CD4-positive, alpha-beta T cell (primary cell): Measurements from ENCODE around the gene ATP5F1B. TPM values are rescaled to one million over a fixed set of nuclear protein-coding genes. Genes with fewer than 3 reads are reported as not detected.

Source experiments
- ATAC-seq: fragments of 200-7000 bp; cut with Tn5 transposase; one replicate; pipeline ENCODE4 v1.10.0; 2022; ENCODE audit warnings: mild to moderate bottlenecking; ENCODE audit not compliant: poor library complexity
- CTCF ChIA-PET: fragments of 350-600 bp; sonication (Branson Sonifier 250); formaldehyde crosslinking; loops from one replicate; lab custom pipeline; 2021; ENCODE audit warnings: antibody characterized with exemption, inconsistent platforms; lab: Charles Lee
- POLR2A ChIA-PET: fragments of 350-600 bp; sonication (Branson Sonifier 250); formaldehyde crosslinking; loops from one replicate; lab custom pipeline; 2021; ENCODE audit warnings: antibody characterized with exemption, inconsistent platforms; lab: Charles Lee
- DNase-seq, 14 experiments: peaks; one replicate each; pipeline ENCODE4 v3.0.0-alpha.2; 2013 to 2020; ENCODE audit warnings: mixed read lengths in 2 of 14
- H3K27ac ChIP-seq, 2 donors: one replicate each; pipeline versions ENCODE4 v1.5.1 to v1.7.0; 2013; ENCODE audit warnings: low read length in 2 of 2, low read depth in 1 of 2, mild to moderate bottlenecking in 1 of 2
- H3K27me3 ChIP-seq, 2 experiments: 1 replicate in 1 of 2; 2 replicates in 1 of 2; pipeline versions ENCODE4 v1.6.1 to v1.7.0; 2013; ENCODE audit warnings: low read length in 2 of 2, control low read depth in 1 of 2, mild to moderate bottlenecking in 1 of 2, moderate library complexity in 1 of 2; ENCODE audit not compliant: insufficient read depth in 2 of 2, control insufficient read depth in 1 of 2
- H3K36me3 ChIP-seq: one replicate; pipeline ENCODE4 v1.6.1; 2013; ENCODE audit warnings: low read length, control low read depth; ENCODE audit not compliant: insufficient read depth
- H3K4me1 ChIP-seq: one replicate; pipeline ENCODE4 v1.6.1; 2013; ENCODE audit warnings: low read length, control low read depth; ENCODE audit not compliant: insufficient read depth
- H3K4me3 ChIP-seq: one replicate; pipeline ENCODE4 v1.5.1; 2013; ENCODE audit warnings: mild to moderate bottlenecking, low read length, moderate library complexity
- H3K9me3 ChIP-seq, 2 experiments: 1 replicate in 1 of 2; 2 replicates in 1 of 2; pipeline versions ENCODE4 v1.6.1 to v1.7.0; 2013; ENCODE audit warnings: low read length in 2 of 2, mild to moderate bottlenecking in 2 of 2, control low read depth in 1 of 2, moderate library complexity in 1 of 2; ENCODE audit not compliant: control insufficient read depth in 1 of 2, insufficient read depth in 1 of 2
- H3K27ac Mint-ChIP-seq: one replicate; pipeline ENCODE4 v1.8.0; 2020; ENCODE audit warnings: mixed read lengths
- H3K27me3 Mint-ChIP-seq: one replicate; pipeline ENCODE4 v1.8.0; 2021; ENCODE audit warnings: mixed read lengths
- H3K36me3 Mint-ChIP-seq: one replicate; pipeline ENCODE4 v1.8.0; 2021; ENCODE audit warnings: low read depth, mixed read lengths
- H3K4me1 Mint-ChIP-seq: one replicate; pipeline ENCODE4 v1.8.0; 2021; ENCODE audit warnings: low read depth, mixed read lengths
- H3K4me3 Mint-ChIP-seq: one replicate; pipeline ENCODE4 v1.8.0; 2020; ENCODE audit warnings: mild to moderate bottlenecking, mixed read lengths
- H3K9me3 Mint-ChIP-seq: one replicate; pipeline ENCODE4 v1.8.0; 2020; ENCODE audit warnings: mixed read lengths
- CTCF ChIP-seq: fragments of 200-600 bp; IDR thresholded peaks from one replicate; pipeline ENCODE4 v1.8.0; 2022; ENCODE audit warnings: antibody characterized with exemption, mild to moderate bottlenecking
- intact Hi-C, 2 experiments: fragments of 100-400 bp; cut with DNase I in 1 of 2; cut with micrococcal nuclease in 1 of 2; formaldehyde crosslinking; loops; one replicate each; pipeline versions ENCODE4 v1.15.1 to v1.9.0; 2023 to 2025; cut with DNase I, micrococcal nuclease
- total RNA-seq, 174 experiments: library from RNA in 2 of 174; stranded (reverse) in 2 of 174; gene quantifications; one replicate each; pipeline ENCODE4 v1.2.3 and lab custom pipeline; 2021 to 2026

ATP5F1B gene
- total RNA-seq, 2 experiments from 2014 or later = 305 to 318 TPM

GRCh38 chr12:56630180-56630632 is 15.6 kb downstream of the ATP5F1B start, which contains the start of gene BAZ2A:
Gene BAZ2A, minus strand, starts transcription at chr12:56630326. Its CDS starts 12,796 bp downstream, at chr12:56617530.
- intact Hi-C loops = loop anchor here in 1 of 2 experiments (10.0 kb wide), 2 partner anchors 455 to 815 kb away; partner anchors contain the start of genes NAB2, ORMDL2 and SARNP
- POLR2A ChIA-PET = interaction anchor here (0.6 to 3.9 kb wide), 20 partner anchors 11 to 914 kb away, joined by 3 to 155 read pairs (median 9); partner anchors contain the start of genes ATP5F1B, BLOC1S1, ESYT1 and NAB2
- peak within 1 kb of the TSS; percentile 88 to 96 for H3K27ac ChIP-seq
- peaks cover 13% of the 10 kb centered on the region for H3K36me3 ChIP-seq
- CTCF ChIA-PET = interaction anchor here (0.5 kb wide), 1 partner anchor 127 kb away, joined by 3 read pairs; no protein-coding TSS in a partner anchor
- peak within 1 kb of the TSS; percentile 100 for H3K4me3 ChIP-seq
- H3K36me3 Mint-ChIP-seq = peaks cover 42% of the 10 kb centered on the region
- ATAC-seq (peak; percentile 72), DNase-seq (peak; percentile 71 to 93 (median 81))
- no peaks in the 10 kb centered on the region for H3K27me3 ChIP-seq
- H3K27ac Mint-ChIP-seq = peak within 1 kb of the TSS; percentile 94
- H3K27me3 Mint-ChIP-seq = no peaks in the 10 kb centered on the region
- H3K4me3 Mint-ChIP-seq = peak within 1 kb of the TSS; percentile 93
- H3K4me1 ChIP-seq = peaks cover 65% of the 10 kb centered on the region
- TF ChIP-seq CTCF = no peak
- H3K9me3 Mint-ChIP-seq = no peaks in the 10 kb centered on the region
- H3K9me3 ChIP-seq = no peaks in the 10 kb centered on the region
- H3K4me1 Mint-ChIP-seq = peaks cover 78% of the 10 kb centered on the region

- Mint-ChIP-seq H3K27ac (peak overlapping the region; percentile 94), H3K9me3 (no peaks in the 10 kb centered on the region), H3K4me3 (peak overlapping the region; percentile 93), H3K36me3 (peaks cover 38% of the 10 kb centered on the region), H3K27me3 (no peaks in the 10 kb centered on the region), H3K4me1 (peaks cover 75% of the 10 kb centered on the region)
- peak overlapping the region; percentile 88 to 96 for H3K27ac ChIP-seq
- intact Hi-C loops = loop anchor here (1.0 to 10.0 kb wide), 4 partner anchors 8 to 815 kb away; partner anchors contain the start of genes NAB2 (in 1 of the 2), ORMDL2 (in 1 of the 2) and SARNP (in 1 of the 2)
- H3K36me3 ChIP-seq = peaks cover 13% of the 10 kb centered on the region
- H3K9me3 ChIP-seq = no peaks in the 10 kb centered on the region
- CTCF ChIA-PET = interaction anchor here (0.5 to 1.8 kb wide), 6 partner anchors 10 to 128 kb away, joined by 3 to 9 read pairs (median 4); partner anchors contain the start of gene PTGES3
- H3K27me3 ChIP-seq = no peaks in the 10 kb centered on the region
- DNase-seq (peak in 11 of 14 experiments; percentile 12 to 78 (median 38)), ATAC-seq (peak; percentile 27)
- H3K4me1 ChIP-seq = peaks cover 66% of the 10 kb centered on the region
- no peak for TF ChIP-seq CTCF
- POLR2A ChIA-PET = interaction anchor here (0.6 to 8.8 kb wide), 39 partner anchors 6 to 914 kb away, joined by 3 to 155 read pairs (median 6); partner anchors contain the start of genes ATP5F1B, BLOC1S1, CNPY2 and DNAJC14
- H3K4me3 ChIP-seq = peak overlapping the region; percentile 100
Measured at GRCh38 chr12:56629459-56630179, 16.2 kb downstream of the ATP5F1B start.
